Endodermal cell (in vitro differentiated cells): ENCODE data around the gene CDK13. TPM values are rescaled to one million over a fixed set of nuclear protein-coding genes. Genes with fewer than 3 reads are reported as not detected.

Experiments used
- DNase-seq: peaks from one replicate; pipeline ENCODE4 v3.0.0-alpha.2; 2017
- H3K27ac ChIP-seq: 2 replicates; pipeline ENCODE4 v1.5.1; 2013; ENCODE audit warnings: mild to moderate bottlenecking, low read depth, low read length, moderate library complexity
- H3K27me3 ChIP-seq: 2 replicates; pipeline ENCODE4 v1.6.1; 2013; ENCODE audit warnings: mild to moderate bottlenecking, low read length, moderate library complexity; ENCODE audit not compliant: insufficient read depth, control insufficient read depth, poor library complexity, severe bottlenecking
- H3K36me3 ChIP-seq: 2 replicates; pipeline ENCODE4 v1.7.0; 2013; ENCODE audit warnings: mild to moderate bottlenecking, low read length, moderate library complexity; ENCODE audit not compliant: control insufficient read depth, insufficient read depth
- H3K4me1 ChIP-seq: one replicate; pipeline ENCODE4 v1.7.0; 2013; ENCODE audit warnings: low read length; ENCODE audit not compliant: control insufficient read depth, insufficient read depth
- H3K4me3 ChIP-seq: 2 replicates; pipeline ENCODE4 v1.5.1; 2013; ENCODE audit warnings: mild to moderate bottlenecking, low read length, moderate library complexity
- H3K9ac ChIP-seq: 2 replicates; pipeline ENCODE4 v1.6.1; 2013; ENCODE audit warnings: mild to moderate bottlenecking, low read length, moderate library complexity; ENCODE audit not compliant: poor library complexity, severe bottlenecking; ENCODE audit errors: extremely low read depth
- H3K9me3 ChIP-seq: 2 replicates; pipeline ENCODE4 v1.6.1; 2013; ENCODE audit warnings: mild to moderate bottlenecking, low read length, moderate library complexity; ENCODE audit not compliant: control insufficient read depth
- H3K27ac Mint-ChIP-seq: 2 replicates; pipeline ENCODE4 v1.8.0; 2020; ENCODE audit warnings: mixed read lengths
- H3K27me3 Mint-ChIP-seq: 2 replicates; pipeline ENCODE4 v1.8.0; 2021; ENCODE audit warnings: mild to moderate bottlenecking, mixed read lengths; ENCODE audit not compliant: insufficient read depth
- H3K36me3 Mint-ChIP-seq: 2 replicates; pipeline ENCODE4 v1.8.0; 2020; ENCODE audit warnings: low read depth, mixed read lengths
- H3K4me1 Mint-ChIP-seq: 2 replicates; pipeline ENCODE4 v1.8.0; 2020; ENCODE audit warnings: mixed read lengths
- H3K4me3 Mint-ChIP-seq: 2 replicates; pipeline ENCODE4 v1.8.0; 2020; ENCODE audit warnings: mild to moderate bottlenecking, moderate library complexity, mixed read lengths
- H3K9me3 Mint-ChIP-seq: 2 replicates; pipeline ENCODE4 v1.8.0; 2020; ENCODE audit warnings: mild to moderate bottlenecking, mixed read lengths
- CTCF ChIP-seq: fragments of 200-600 bp; sonication (generic); conservative IDR thresholded peaks from 2 replicates; pipeline ENCODE4 v1.5.0; 2021; ENCODE audit warnings: antibody characterized with exemption, mild to moderate bottlenecking
- WGBS, 2 experiments: methylation state at CpG; one replicate each; pipeline versions ENCODE4 v1.1.5 to v1.1.7; 2013; ENCODE audit warnings: missing lambda C conversion rate in 2 of 2, mixed read lengths in 1 of 2; ENCODE audit not compliant: insufficient coverage in 1 of 2, insufficient read length in 1 of 2; 5-methylcytosine and 5-hydroxymethylcytosine counted together
- total RNA-seq, 2 donors: library from RNA; stranded (reverse); fragmentation: NEBNext Ultra II Directional in 1 of 2; extraction: Animal tissue kit (Norgen Biotek cat#: 25700) in 1 of 2; gene quantifications; 2 replicates in 1 of 2; 3 replicates in 1 of 2; pipeline ENCODE4 v1.2.1, GENCODE V29; 2021

Gene CDK13
- total RNA-seq, 2 donors from 2014 or later = 60.8 to 77.7 TPM

DNA sequence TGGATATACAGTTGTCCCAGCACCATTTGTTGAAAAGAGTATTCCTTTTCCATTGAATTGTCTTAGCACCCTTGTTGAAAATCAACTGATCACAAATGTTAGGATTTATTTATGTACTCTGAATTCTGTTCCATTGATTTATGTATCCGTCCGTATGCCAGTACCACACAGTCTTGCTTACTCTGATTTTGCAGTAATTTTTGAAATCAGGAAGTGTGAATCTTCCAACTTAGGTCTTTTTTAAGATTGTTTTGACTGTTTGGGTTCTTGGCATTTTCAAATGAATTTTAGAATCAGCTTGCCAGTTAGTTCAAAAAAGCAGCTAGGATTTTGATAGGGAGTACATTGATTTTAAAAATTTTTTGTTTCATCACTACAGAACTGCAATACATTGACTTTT, 23.7 kb downstream of the CDK13 start:
- H3K4me1 Mint-ChIP-seq = no peaks in the 10 kb centered on the region
- DNase-seq = no peak
- no peak for TF ChIP-seq CTCF
- H3K4me3 Mint-ChIP-seq = no peak overlapping the region
- WGBS, 2 experiments = 99 to 100% methylated on average over 2 of the region's 2 CpGs
- H3K27ac ChIP-seq = no peak overlapping the region
- H3K27ac Mint-ChIP-seq = no peak overlapping the region
- H3K27me3 ChIP-seq = no peaks in the 10 kb centered on the region
- H3K4me1 ChIP-seq = no peaks in the 10 kb centered on the region
- no peak overlapping the region for H3K4me3 ChIP-seq
- H3K9me3 Mint-ChIP-seq = no peaks in the 10 kb centered on the region
- no peaks in the 10 kb centered on the region for H3K36me3 Mint-ChIP-seq
- no peaks in the 10 kb centered on the region for H3K27me3 Mint-ChIP-seq
- no peak overlapping the region for H3K9ac ChIP-seq
- no peaks in the 10 kb centered on the region for H3K9me3 ChIP-seq
- H3K36me3 ChIP-seq = no peaks in the 10 kb centered on the region

- TF ChIP-seq CTCF = no peak
- Mint-ChIP-seq H3K27me3 (no peaks in the 10 kb centered on the region), H3K4me1 (no peaks in the 10 kb centered on the region), H3K9me3 (no peaks in the 10 kb centered on the region), H3K36me3 (no peaks in the 10 kb centered on the region), H3K4me3 (no peak overlapping the region), H3K27ac (no peak overlapping the region)
- no peak overlapping the region for H3K27ac ChIP-seq
- no peak overlapping the region for H3K4me3 ChIP-seq
- no peaks in the 10 kb centered on the region for H3K4me1 ChIP-seq
- no peak for DNase-seq
- H3K27me3 ChIP-seq = no peaks in the 10 kb centered on the region
- 66 to 84% methylated on average over 3 of the region's 3 CpGs for WGBS, 2 experiments
- H3K36me3 ChIP-seq = no peaks in the 10 kb centered on the region
- H3K9ac ChIP-seq = no peak overlapping the region
- H3K9me3 ChIP-seq = no peaks in the 10 kb centered on the region
Measured at GRCh38 chr7:39978230-39978934, 28.3 kb downstream of the CDK13 start.

GRCh38 chr7:39979406-39980073, 29.5 kb downstream of the CDK13 start:
- no peaks in the 10 kb centered on the region for H3K9me3 Mint-ChIP-seq
- Histone ChIP-seq H3K9ac (no peak overlapping the region), H3K27ac (no peak overlapping the region), H3K27me3 (no peaks in the 10 kb centered on the region), H3K9me3 (no peaks in the 10 kb centered on the region), H3K4me1 (no peaks in the 10 kb centered on the region), H3K4me3 (no peak overlapping the region), H3K36me3 (no peaks in the 10 kb centered on the region)
- no peaks in the 10 kb centered on the region for H3K36me3 Mint-ChIP-seq
- no peaks in the 10 kb centered on the region for H3K27me3 Mint-ChIP-seq
- no peak overlapping the region for H3K27ac Mint-ChIP-seq
- H3K4me3 Mint-ChIP-seq = no peak overlapping the region
- 93% methylated on average over 5 to 6 of the region's 8 CpGs for WGBS, 2 experiments
- no peaks in the 10 kb centered on the region for H3K4me1 Mint-ChIP-seq
- DNase-seq = no peak
- TF ChIP-seq CTCF = no peak
